IMR-90 (cell line): ENCODE results near the gene ADGRB3.

Experiments
- BHLHE40 ChIP-seq: fragments of 150-350 bp; IDR thresholded peaks from 2 replicates; pipeline ENCODE4 v1.6.1; 2016; ENCODE audit warnings: mild to moderate bottlenecking, low read depth, low read length
- CEBPB ChIP-seq: IDR thresholded peaks from 2 replicates; pipeline ENCODE4 v1.6.1; 2012; ENCODE audit warnings: low read depth, low read length, improper control_type of control experiment
- CHD1 ChIP-seq: IDR thresholded peaks from 2 replicates; pipeline ENCODE4 v1.6.1; 2012; ENCODE audit warnings: low read depth, low read length, improper control_type of control experiment
- CTCF ChIP-seq: conservative IDR thresholded peaks from 2 replicates; pipeline ENCODE4 v1.5.1; 2012; ENCODE audit warnings: mild to moderate bottlenecking, low read depth, low read length, improper control_type of control experiment
- MAZ ChIP-seq: IDR thresholded peaks from 2 replicates; pipeline ENCODE4 v1.6.1; 2012; ENCODE audit warnings: low read depth, mild to moderate bottlenecking, low read length, improper control_type of control experiment, moderate library complexity, borderline replicate concordance
- NFE2L2 ChIP-seq: fragments of 150-350 bp; IDR thresholded peaks from 2 replicates; pipeline ENCODE4 v1.6.1; 2016; ENCODE audit warnings: low read depth, mild to moderate bottlenecking, low read length
- POLR2A ChIP-seq: IDR thresholded peaks from 2 replicates; pipeline ENCODE4 v1.6.1; 2012; ENCODE audit warnings: mild to moderate bottlenecking, low read depth, low read length
- RCOR1 ChIP-seq: IDR thresholded peaks from 2 replicates; pipeline ENCODE4 v1.6.1; 2012; ENCODE audit warnings: mild to moderate bottlenecking, low read length, improper control_type of control experiment; ENCODE audit not compliant: insufficient replicate concordance
- RFX5 ChIP-seq: IDR thresholded peaks from 2 replicates; pipeline ENCODE4 v1.8.0; 2012; ENCODE audit warnings: low read depth, mild to moderate bottlenecking, low read length, moderate library complexity
- USF2 ChIP-seq: fragments of 150-350 bp; IDR thresholded peaks from 2 replicates; pipeline ENCODE4 v1.6.1; 2017; ENCODE audit warnings: mild to moderate bottlenecking, antibody characterized with exemption, low read length, low read depth
- TF ChIP-seq, protein P1 (sequence below): fragments of 150-350 bp; IDR thresholded peaks from 2 replicates; pipeline ENCODE4 v1.6.1; 2016; ENCODE audit warnings: low read depth, mild to moderate bottlenecking, low read length, moderate library complexity, borderline replicate concordance

DNA sequence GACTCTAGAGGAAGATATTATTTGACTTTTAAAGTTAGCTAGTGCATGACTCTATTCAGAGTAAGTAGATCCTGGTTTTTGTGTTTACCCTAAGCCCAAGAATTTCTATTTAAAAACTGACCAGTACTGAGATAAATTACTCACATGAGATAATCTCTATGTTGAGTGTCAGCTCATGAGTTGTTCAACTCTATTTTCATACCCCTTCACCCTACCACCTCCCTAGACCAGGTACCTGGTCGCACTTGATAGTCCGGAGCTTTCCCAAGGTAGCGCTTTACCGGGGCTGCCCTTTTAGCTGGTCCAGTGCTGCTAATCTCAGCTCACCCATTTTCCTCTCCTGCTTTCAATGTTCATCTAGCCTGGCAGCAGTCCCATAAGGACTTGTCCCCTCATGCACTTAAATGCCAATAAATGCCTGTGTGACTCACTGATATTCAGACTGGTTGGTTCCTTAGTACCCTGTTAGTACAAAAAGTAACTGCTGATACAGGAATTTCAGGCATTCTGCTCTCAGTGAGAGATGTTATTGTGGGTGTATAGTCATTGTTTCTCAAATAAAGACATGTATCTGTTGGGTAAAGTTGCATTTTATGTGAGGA is 503.9 kb downstream of the ADGRB3 start:
- TF ChIP-seq USF2: no peak
- no peak for TF ChIP-seq CTCF
- TF ChIP-seq POLR2A: no peak
- no peak for TF ChIP-seq CHD1
- TF ChIP-seq, protein P1, sequence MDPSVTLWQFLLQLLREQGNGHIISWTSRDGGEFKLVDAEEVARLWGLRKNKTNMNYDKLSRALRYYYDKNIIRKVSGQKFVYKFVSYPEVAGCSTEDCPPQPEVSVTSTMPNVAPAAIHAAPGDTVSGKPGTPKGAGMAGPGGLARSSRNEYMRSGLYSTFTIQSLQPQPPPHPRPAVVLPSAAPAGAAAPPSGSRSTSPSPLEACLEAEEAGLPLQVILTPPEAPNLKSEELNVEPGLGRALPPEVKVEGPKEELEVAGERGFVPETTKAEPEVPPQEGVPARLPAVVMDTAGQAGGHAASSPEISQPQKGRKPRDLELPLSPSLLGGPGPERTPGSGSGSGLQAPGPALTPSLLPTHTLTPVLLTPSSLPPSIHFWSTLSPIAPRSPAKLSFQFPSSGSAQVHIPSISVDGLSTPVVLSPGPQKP: no peak
- no peak for TF ChIP-seq RFX5
- TF ChIP-seq RCOR1: no peak
- TF ChIP-seq NFE2L2: no peak
- no peak for TF ChIP-seq MAZ
- no peak for TF ChIP-seq BHLHE40
- TF ChIP-seq CEBPB: no peak
